Prostate gland (tissue), 2 donors: Measurements from ENCODE around the gene BICRA.
"Not testable (repeated sequence)": the region's sequence is repeated elsewhere in the genome, so short reads cannot be mapped to it uniquely, and the experiment has no call there.

ENCODE experiments used
- POLR2AphosphoS5 ChIP-seq: sonication (generic); formaldehyde crosslinking; IDR thresholded peaks from one replicate; pipeline ENCODE4 v1.6.1; 2017; ENCODE audit warnings: antibody characterized with exemption
- TF ChIP-seq, protein P1 (sequence below), 4 experiments: fragments of 200-600 bp in 2 of 4; fragments of 450-650 bp in 2 of 4; sonication (generic) in 2 of 4; IDR thresholded peaks; 1 replicate in 3 of 4; 2 replicates in 1 of 4; pipeline ENCODE4 v1.5.1; 2016 to 2019; ENCODE audit warnings: antibody characterized with exemption in 4 of 4, mild to moderate bottlenecking in 2 of 4, moderate library complexity in 2 of 4

DNA sequence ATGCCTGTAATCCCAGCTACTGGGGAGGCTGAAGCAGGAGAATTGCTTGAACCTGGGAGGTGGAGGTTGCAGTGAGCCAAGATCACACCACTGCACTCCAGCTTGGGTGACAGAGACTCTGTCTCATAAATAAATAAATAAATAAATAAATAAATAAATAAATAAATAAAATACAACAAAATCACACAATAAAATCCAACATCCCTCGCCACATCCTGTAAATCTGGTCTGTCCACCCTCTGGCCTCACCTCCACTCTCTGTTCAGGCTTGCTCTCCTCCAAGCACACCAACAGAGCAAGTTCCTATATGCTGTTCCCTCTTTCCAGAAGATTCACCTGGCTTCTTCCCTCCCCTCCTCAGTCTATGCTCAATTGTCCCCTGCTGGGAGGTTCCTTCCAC, 25.8 kb upstream of the BICRA start:
- TF ChIP-seq, protein P1, sequence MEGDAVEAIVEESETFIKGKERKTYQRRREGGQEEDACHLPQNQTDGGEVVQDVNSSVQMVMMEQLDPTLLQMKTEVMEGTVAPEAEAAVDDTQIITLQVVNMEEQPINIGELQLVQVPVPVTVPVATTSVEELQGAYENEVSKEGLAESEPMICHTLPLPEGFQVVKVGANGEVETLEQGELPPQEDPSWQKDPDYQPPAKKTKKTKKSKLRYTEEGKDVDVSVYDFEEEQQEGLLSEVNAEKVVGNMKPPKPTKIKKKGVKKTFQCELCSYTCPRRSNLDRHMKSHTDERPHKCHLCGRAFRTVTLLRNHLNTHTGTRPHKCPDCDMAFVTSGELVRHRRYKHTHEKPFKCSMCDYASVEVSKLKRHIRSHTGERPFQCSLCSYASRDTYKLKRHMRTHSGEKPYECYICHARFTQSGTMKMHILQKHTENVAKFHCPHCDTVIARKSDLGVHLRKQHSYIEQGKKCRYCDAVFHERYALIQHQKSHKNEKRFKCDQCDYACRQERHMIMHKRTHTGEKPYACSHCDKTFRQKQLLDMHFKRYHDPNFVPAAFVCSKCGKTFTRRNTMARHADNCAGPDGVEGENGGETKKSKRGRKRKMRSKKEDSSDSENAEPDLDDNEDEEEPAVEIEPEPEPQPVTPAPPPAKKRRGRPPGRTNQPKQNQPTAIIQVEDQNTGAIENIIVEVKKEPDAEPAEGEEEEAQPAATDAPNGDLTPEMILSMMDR (IDR thresholded peaks at IDR 0.05), result not testable (repeated sequence)
- not testable (repeated sequence) for TF ChIP-seq POLR2AphosphoS5
